Hepatocyte (in vitro differentiated cells): ENCODE data around the gene PRDX1. TPM values are rescaled to one million over a fixed set of nuclear protein-coding genes. Genes with fewer than 3 reads are reported as not detected.

Experiments
- DNase-seq: peaks from one replicate; pipeline ENCODE4 v3.0.0-alpha.2; 2016; ENCODE audit warnings: low spot score
- H2AFZ ChIP-seq: fragments of 200-600 bp; sonication (generic); 2 replicates; pipeline ENCODE4 v1.6.0; 2016; ENCODE audit warnings: antibody characterized with exemption, mild to moderate bottlenecking
- H3K27ac ChIP-seq: fragments of 200-600 bp; sonication (generic); 2 replicates; pipeline ENCODE4 v1.5.1; 2016; ENCODE audit warnings: mild to moderate bottlenecking
- H3K27me3 ChIP-seq: fragments of 200-600 bp; sonication (generic); 2 replicates; pipeline ENCODE4 v1.6.1; 2016
- H3K36me3 ChIP-seq: fragments of 200-600 bp; sonication (generic); replicated peaks from 2 replicates; pipeline ENCODE4 v1.5.1; 2016; ENCODE audit warnings: low read depth; ENCODE audit not compliant: insufficient read depth
- H3K4me1 ChIP-seq: fragments of 200-600 bp; sonication (generic); 2 replicates; pipeline ENCODE4 v1.5.1; 2016; ENCODE audit warnings: mild to moderate bottlenecking, moderate library complexity; ENCODE audit not compliant: insufficient read depth
- H3K4me2 ChIP-seq: fragments of 200-600 bp; sonication (generic); 2 replicates; pipeline ENCODE4 v1.6.0; 2016
- H3K4me3 ChIP-seq: fragments of 200-600 bp; sonication (generic); 2 replicates; pipeline ENCODE4 v1.5.1; 2016; ENCODE audit warnings: mild to moderate bottlenecking
- H3K79me2 ChIP-seq: fragments of 200-600 bp; sonication (generic); 2 replicates; pipeline ENCODE4 v1.6.0; 2017; ENCODE audit warnings: mild to moderate bottlenecking
- H3K9me2 ChIP-seq: fragments of 200-600 bp; sonication (generic); replicated peaks from 2 replicates; pipeline ENCODE4 v1.6.0; 2017; ENCODE audit warnings: mild to moderate bottlenecking; ENCODE audit not compliant: insufficient read depth
- H3K9me3 ChIP-seq: fragments of 200-600 bp; sonication (generic); 2 replicates; pipeline ENCODE4 v1.5.1; 2016; ENCODE audit warnings: low read depth, mild to moderate bottlenecking
- H4K20me1 ChIP-seq: fragments of 200-600 bp; sonication (generic); 2 replicates; pipeline ENCODE4 v1.6.0; 2016; ENCODE audit warnings: mild to moderate bottlenecking; ENCODE audit not compliant: insufficient read depth, poor library complexity, severe bottlenecking
- EZH2 ChIP-seq: fragments of 200-600 bp; sonication (generic); IDR thresholded peaks from 2 replicates; pipeline ENCODE4 v1.6.1; 2016; ENCODE audit warnings: antibody characterized with exemption, mild to moderate bottlenecking, borderline replicate concordance
- EZH2phosphoT487 ChIP-seq: fragments of 200-600 bp; sonication (generic); IDR thresholded peaks from one replicate; pipeline ENCODE4 v1.6.1; 2018; ENCODE audit warnings: antibody characterized with exemption, mild to moderate bottlenecking, low read depth, moderate library complexity; ENCODE audit not compliant: unreplicated experiment, severe bottlenecking
- WGBS: methylation state at CpG from one replicate; pipeline ENCODE4 v1.1.6; 2016; ENCODE audit warnings: low lambda C conversion rate; ENCODE audit errors: missing lambda C conversion rate; 5-methylcytosine and 5-hydroxymethylcytosine counted together
- polyA plus RNA-seq: library from polyadenylated mRNA; unstranded; fragments of >200 nt; fragmentation: Nextera tagmentation; extraction: Ambion mirVana; gene quantifications from 2 replicates; pipeline ENCODE4 v1.2.1, GENCODE V29; 2016
- total RNA-seq: library from RNA; depleted of rRNA; stranded (reverse); fragments of >200 nt; gene quantifications from 2 replicates; pipeline ENCODE4 v1.2.3, GENCODE V29; 2014
- TF ChIP-seq, protein P1 (sequence below): fragments of 200-600 bp; sonication (generic); IDR thresholded peaks from 2 replicates; pipeline ENCODE4 v1.5.1; 2016; ENCODE audit warnings: antibody characterized with exemption, mild to moderate bottlenecking; ENCODE audit not compliant: poor library complexity

The PRDX1 gene
- total and polyA plus RNA-seq, 2 experiments from 2014 or later = 523 to 660 TPM

DNA sequence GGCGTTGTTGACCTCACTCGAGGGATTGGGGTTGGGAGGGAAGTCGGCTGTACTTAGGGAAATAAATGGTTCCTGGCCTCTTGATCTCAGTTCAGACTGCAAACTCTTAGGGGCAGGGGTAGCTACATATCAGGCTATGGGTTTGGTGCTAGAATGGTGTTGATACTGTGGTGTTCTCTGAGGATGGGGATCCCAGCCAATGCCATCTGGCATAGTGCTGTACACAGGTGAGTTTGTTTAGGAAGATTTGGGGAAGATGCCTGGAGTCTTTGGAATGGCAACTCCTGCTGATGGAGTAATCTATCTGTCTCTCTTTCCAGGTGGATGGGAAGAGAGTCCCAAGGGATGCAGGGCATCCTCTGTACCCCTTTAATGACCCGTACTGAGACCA is 47.9 kb upstream of the PRDX1 start:
- no peaks in the 10 kb centered on the region for H3K4me1 ChIP-seq
- H2AFZ ChIP-seq = no peak overlapping the region
- WGBS = 88% methylated on average over 4 of the region's 4 CpGs

DNA sequence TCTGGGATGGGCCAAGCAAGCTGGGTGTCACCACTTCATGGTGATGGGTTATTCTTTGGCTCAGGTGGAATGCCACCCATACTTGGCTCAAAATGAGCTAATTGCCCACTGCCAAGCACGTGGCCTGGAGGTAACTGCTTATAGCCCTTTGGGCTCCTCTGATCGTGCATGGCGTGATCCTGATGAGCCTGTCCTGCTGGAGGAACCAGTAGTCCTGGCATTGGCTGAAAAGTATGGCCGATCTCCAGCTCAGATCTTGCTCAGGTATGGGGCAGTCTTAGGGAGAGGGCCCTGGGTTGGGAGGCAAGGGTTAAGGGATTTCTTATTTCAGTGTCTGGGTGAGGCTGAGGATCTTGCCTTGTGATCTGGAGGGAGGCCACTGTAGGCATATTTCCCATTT is 46.7 kb upstream of the PRDX1 start:
- Histone ChIP-seq H3K4me3 (no peak overlapping the region), H3K27ac (no peak overlapping the region), H3K4me2 (no peak overlapping the region), H3K36me3 (no peaks in the 10 kb centered on the region), H3K9me2 (no peaks in the 10 kb centered on the region), H2AFZ (no peak overlapping the region), H4K20me1 (no peaks in the 10 kb centered on the region), H3K79me2 (peaks cover 5% of the 10 kb centered on the region), H3K4me1 (no peaks in the 10 kb centered on the region), H3K27me3 (no peaks in the 10 kb centered on the region), H3K9me3 (no peaks in the 10 kb centered on the region)
- WGBS = 91% methylated on average over 4 of the region's 4 CpGs
- TF ChIP-seq, protein P1, sequence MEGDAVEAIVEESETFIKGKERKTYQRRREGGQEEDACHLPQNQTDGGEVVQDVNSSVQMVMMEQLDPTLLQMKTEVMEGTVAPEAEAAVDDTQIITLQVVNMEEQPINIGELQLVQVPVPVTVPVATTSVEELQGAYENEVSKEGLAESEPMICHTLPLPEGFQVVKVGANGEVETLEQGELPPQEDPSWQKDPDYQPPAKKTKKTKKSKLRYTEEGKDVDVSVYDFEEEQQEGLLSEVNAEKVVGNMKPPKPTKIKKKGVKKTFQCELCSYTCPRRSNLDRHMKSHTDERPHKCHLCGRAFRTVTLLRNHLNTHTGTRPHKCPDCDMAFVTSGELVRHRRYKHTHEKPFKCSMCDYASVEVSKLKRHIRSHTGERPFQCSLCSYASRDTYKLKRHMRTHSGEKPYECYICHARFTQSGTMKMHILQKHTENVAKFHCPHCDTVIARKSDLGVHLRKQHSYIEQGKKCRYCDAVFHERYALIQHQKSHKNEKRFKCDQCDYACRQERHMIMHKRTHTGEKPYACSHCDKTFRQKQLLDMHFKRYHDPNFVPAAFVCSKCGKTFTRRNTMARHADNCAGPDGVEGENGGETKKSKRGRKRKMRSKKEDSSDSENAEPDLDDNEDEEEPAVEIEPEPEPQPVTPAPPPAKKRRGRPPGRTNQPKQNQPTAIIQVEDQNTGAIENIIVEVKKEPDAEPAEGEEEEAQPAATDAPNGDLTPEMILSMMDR = no peak
- DNase-seq = no peak

More for the DNA sequence above, 47.9 kb upstream of the PRDX1 start:
- Histone ChIP-seq H4K20me1 (no peaks in the 10 kb centered on the region), H3K4me2 (no peak overlapping the region), H3K36me3 (no peaks in the 10 kb centered on the region), H3K79me2 (peaks cover 5% of the 10 kb centered on the region), H3K9me2 (no peaks in the 10 kb centered on the region), H3K4me3 (no peak overlapping the region), H3K27ac (no peak overlapping the region), H3K9me3 (no peaks in the 10 kb centered on the region), H3K27me3 (no peaks in the 10 kb centered on the region)
- TF ChIP-seq EZH2 (no peak), EZH2phosphoT487 (no peak)
- TF ChIP-seq, protein P1 = no peak
- DNase-seq = no peak

DNA sequence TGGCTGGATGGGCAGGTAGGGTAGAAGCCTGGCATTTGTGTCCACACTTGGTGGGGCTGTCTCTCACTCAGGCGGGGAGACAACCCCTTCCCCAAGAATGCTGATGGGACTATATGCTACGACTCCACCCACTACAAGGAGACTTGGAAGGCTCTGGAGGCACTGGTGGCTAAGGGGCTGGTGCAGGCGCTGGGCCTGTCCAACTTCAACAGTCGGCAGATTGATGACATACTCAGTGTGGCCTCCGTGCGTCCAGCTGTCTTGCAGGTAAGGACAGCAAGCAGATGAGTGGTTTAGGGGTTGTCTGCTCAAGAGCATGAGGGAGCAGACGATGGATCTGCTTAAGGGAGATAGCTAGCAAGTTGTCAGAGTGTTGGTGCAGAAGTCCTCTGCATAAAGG is 46.2 kb upstream of the PRDX1 start:
- H3K4me2 ChIP-seq = no peak overlapping the region
- 89% methylated on average over 7 of the region's 7 CpGs for WGBS
- DNase-seq = no peak
- H3K4me3 ChIP-seq = no peak overlapping the region
- TF ChIP-seq, protein P1 = no peak
- no peak for TF ChIP-seq EZH2phosphoT487
- no peak for TF ChIP-seq EZH2
- no peaks in the 10 kb centered on the region for H4K20me1 ChIP-seq
- H3K9me2 ChIP-seq = no peaks in the 10 kb centered on the region
- H3K4me1 ChIP-seq = no peaks in the 10 kb centered on the region
- H3K79me2 ChIP-seq = peaks cover 5% of the 10 kb centered on the region
- no peak overlapping the region for H3K27ac ChIP-seq
- no peak overlapping the region for H2AFZ ChIP-seq
- no peaks in the 10 kb centered on the region for H3K36me3 ChIP-seq
- H3K27me3 ChIP-seq = no peaks in the 10 kb centered on the region
- no peaks in the 10 kb centered on the region for H3K9me3 ChIP-seq

DNA sequence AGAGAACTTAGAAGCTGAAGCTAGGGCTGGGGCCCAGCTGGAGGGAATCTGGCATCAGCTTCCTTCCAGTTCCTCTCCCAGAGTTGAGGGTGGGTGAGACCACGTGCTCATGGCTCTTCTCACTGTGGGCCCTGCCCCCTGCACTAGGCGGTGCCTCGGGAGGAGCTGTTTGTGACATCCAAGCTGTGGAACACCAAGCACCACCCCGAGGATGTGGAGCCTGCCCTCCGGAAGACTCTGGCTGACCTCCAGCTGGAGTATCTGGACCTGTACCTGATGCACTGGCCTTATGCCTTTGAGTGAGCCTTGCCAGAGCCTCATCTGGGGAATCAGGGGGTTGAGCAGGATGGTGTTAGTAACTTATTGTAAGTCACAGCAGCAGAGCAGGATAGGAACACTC is 45.0 kb upstream of the PRDX1 start:
- TF ChIP-seq, protein P1 = no peak
- no peak for TF ChIP-seq EZH2phosphoT487
- TF ChIP-seq EZH2 = no peak
- Histone ChIP-seq H3K27me3 (no peaks in the 10 kb centered on the region), H4K20me1 (no peaks in the 10 kb centered on the region), H3K27ac (no peak overlapping the region), H2AFZ (no peak overlapping the region), H3K9me3 (no peaks in the 10 kb centered on the region), H3K4me1 (no peaks in the 10 kb centered on the region), H3K9me2 (no peaks in the 10 kb centered on the region), H3K4me3 (no peak overlapping the region), H3K4me2 (no peak overlapping the region), H3K79me2 (peaks cover 5% of the 10 kb centered on the region), H3K36me3 (no peaks in the 10 kb centered on the region)
- peak; percentile 51 for DNase-seq
- WGBS = 70% methylated on average over 2 of the region's 5 CpGs
